Type B pancreatic cell (in vitro differentiated cells): ENCODE results near the gene CPA2. TPM values are rescaled to one million over a fixed set of nuclear protein-coding genes. Genes with fewer than 3 reads are reported as not detected.

ENCODE experiments used
- DNase-seq: peaks from one replicate; pipeline ENCODE4 v3.0.0; 2021; ENCODE audit warnings: mixed read lengths; ENCODE audit not compliant: unreplicated experiment; ENCODE audit errors: extremely low spot score
- H3K27ac Mint-ChIP-seq: 2 replicates; pipeline ENCODE4 v1.8.0; 2021; ENCODE audit warnings: mild to moderate bottlenecking, mixed read lengths
- H3K27me3 Mint-ChIP-seq: 2 replicates; pipeline ENCODE4 v1.8.0; 2021; ENCODE audit warnings: mixed read lengths
- H3K36me3 Mint-ChIP-seq: 2 replicates; pipeline ENCODE4 v1.8.0; 2021; ENCODE audit warnings: mixed read lengths
- H3K4me1 Mint-ChIP-seq: one replicate; pipeline ENCODE4 v1.8.0; 2021; ENCODE audit warnings: mixed read lengths; ENCODE audit not compliant: unreplicated experiment
- H3K4me3 Mint-ChIP-seq: 2 replicates; pipeline ENCODE4 v1.8.0; 2021; ENCODE audit warnings: mild to moderate bottlenecking, mixed read lengths
- H3K9me3 Mint-ChIP-seq: 2 replicates; pipeline ENCODE4 v1.8.0; 2021; ENCODE audit warnings: mixed read lengths
- long read RNA-seq: library from polyadenylated mRNA; unstranded; transcript quantifications from one replicate; pipeline ENCODE4 v2.0.0, GENCODE V29; 2020
- total RNA-seq: library from RNA; stranded (reverse); gene quantifications from 2 replicates; pipeline ENCODE4 v1.2.1, GENCODE V29; 2021; ENCODE audit warnings: low replicate concordance
- TF ChIP-seq, protein P1 (sequence below): fragments of 200-600 bp; sonication (generic); conservative IDR thresholded peaks from 2 replicates; pipeline ENCODE4 v1.5.0; 2021; ENCODE audit warnings: antibody characterized with exemption, mild to moderate bottlenecking

CPA2 gene
- total RNA-seq, result 16.3 and 19.8 TPM in 2 replicates
- long read RNA-seq, transcript CPA2-201 (11 exons, 1,366 nt), result major isoform, 121 of 124 reads
- long read RNA-seq, partial matches to known transcripts, result 1 of 124 reads
- long read RNA-seq, other reads (novel, unspliced or antisense), result 2 of 124 reads

DNA sequence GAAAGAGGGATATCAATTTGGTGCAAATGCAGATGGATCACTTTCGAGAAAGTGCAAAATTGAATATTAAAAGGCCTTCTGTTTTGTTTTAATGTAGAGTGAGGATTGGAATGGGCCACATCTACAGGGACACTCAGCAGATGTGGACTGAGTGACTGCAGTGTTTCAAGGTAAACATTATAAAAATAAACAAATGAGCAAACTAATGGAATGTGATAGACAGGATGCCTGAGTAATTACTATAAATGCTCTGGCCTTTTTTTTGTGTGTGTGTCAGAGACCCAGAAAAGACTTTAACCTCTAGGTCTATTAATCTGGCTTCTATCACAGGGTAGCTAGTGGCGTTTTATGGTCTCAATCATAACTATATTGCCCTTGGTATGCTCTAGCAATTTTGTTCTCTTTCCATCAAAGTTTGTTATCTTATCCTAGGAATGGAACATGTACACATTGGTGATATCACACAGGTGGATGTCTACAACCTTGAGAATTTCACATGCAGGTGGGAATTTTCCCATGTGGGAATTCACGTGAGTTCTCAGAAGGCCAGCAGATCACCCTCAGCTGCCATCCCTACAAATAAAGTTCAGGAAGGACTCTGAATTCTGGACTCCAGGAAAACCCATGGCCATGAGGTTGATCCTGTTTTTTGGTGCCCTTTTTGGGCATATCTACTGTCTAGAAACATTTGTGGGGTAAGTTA is at the start of gene CPA2:
CPA2 (plus strand) TSS at position 606 of the 703 bp plus-strand sequence; CDS start at position 625, 19 bp downstream.
- DNase-seq, result no peak
- Mint-ChIP-seq H3K27ac (no peak within 1 kb of the TSS), H3K27me3 (no peaks in the 10 kb centered on the region)

DNA sequence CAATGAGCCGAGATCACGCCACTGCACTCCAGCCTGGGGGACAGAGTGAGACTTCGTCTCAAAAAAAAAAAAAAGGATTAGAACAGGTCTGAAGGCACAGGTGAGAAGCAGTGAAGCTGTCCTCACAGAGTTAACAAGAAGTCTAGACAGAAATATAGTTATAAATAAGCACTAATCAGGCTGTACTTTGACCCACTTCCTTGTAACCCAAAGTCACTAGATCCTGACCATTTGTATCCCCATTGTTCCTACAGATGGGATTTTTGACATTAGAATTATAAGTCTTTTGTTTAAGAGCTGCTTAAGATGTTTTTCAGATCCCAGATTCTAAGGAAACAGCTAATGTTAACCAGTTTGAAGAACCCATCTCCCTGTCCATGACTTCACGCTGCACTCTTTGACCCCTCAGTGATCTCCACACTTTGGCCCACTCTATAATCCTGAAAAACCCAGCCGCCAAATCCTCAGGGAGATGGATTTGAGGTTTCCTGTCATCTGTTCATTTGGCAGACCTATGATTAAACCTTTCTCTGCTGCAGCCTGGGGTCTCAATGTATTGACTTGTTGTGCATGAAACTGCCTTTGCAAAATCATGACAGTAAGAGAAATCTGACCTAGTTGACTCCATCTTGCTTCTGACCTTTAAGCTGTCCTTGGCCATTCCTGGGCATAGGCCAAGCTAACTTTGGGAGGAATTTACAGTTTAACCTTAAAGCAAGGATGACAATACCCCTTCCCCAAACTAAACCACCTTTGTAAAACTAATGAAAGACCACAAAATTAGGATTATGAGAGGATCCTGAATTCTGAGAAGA is 47.6 kb upstream of the CPA2 start:
- Mint-ChIP-seq H3K36me3 (no peaks in the 10 kb centered on the region), H3K9me3 (peaks cover 13% of the 10 kb centered on the region), H3K4me1 (peaks cover 3% of the 10 kb centered on the region), H3K4me3 (no peak overlapping the region), H3K27ac (no peak overlapping the region), H3K27me3 (no peaks in the 10 kb centered on the region)
- TF ChIP-seq, protein P1, sequence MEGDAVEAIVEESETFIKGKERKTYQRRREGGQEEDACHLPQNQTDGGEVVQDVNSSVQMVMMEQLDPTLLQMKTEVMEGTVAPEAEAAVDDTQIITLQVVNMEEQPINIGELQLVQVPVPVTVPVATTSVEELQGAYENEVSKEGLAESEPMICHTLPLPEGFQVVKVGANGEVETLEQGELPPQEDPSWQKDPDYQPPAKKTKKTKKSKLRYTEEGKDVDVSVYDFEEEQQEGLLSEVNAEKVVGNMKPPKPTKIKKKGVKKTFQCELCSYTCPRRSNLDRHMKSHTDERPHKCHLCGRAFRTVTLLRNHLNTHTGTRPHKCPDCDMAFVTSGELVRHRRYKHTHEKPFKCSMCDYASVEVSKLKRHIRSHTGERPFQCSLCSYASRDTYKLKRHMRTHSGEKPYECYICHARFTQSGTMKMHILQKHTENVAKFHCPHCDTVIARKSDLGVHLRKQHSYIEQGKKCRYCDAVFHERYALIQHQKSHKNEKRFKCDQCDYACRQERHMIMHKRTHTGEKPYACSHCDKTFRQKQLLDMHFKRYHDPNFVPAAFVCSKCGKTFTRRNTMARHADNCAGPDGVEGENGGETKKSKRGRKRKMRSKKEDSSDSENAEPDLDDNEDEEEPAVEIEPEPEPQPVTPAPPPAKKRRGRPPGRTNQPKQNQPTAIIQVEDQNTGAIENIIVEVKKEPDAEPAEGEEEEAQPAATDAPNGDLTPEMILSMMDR, result no peak
- no peak for DNase-seq

More for the DNA sequence above, at the start of gene CPA2:
- Mint-ChIP-seq H3K36me3 (no peaks in the 10 kb centered on the region), H3K4me3 (peak within 1 kb of the TSS; percentile 13), H3K4me1 (peaks cover 64% of the 10 kb centered on the region), H3K9me3 (peaks cover 7% of the 10 kb centered on the region)
- TF ChIP-seq, protein P1, result no peak

DNA sequence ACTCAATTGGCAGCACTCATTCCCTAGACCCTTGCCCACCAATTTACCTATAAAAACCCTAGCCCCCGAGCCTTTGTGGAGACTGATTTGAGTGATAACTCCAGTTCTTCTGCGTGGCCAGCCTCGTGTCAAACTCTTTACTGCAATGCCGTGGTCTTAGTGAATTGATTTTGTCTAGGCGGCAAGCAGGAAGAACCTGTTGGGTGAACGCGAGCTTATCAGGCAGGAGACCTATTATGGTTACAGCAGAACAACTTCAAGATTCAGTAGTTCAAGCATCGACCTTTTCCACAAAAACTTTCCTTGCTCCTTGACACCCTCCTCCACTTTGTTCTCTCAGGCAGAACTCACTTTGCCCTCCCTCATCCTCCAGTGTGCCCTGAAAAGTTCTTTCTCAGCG is 46.8 kb upstream of the CPA2 start:
- DNase-seq, result no peak
- Mint-ChIP-seq H3K4me3 (no peak overlapping the region), H3K27ac (no peak overlapping the region), H3K27me3 (no peaks in the 10 kb centered on the region), H3K36me3 (no peaks in the 10 kb centered on the region), H3K4me1 (peaks cover 5% of the 10 kb centered on the region), H3K9me3 (peaks cover 16% of the 10 kb centered on the region)
- TF ChIP-seq, protein P1, result no peak

DNA sequence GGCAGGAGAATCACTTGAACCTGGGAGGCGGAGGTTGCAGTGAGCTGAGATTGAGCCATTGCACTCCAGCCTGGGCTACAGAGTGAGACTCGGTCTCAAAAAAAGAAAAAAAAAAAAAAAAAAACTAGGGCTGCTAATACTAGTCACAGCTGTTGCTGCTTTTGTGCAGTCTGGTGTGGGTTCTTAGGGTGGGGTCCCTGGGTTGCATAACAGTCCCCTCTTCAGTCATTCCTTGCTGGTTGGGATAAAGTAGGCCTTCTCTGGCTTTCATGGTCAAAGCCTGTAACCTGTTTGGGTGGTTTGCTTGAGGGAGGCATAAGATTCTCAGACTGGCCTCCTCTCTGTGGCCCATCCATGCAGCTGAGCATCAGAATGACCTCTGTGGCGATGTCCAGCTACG is 44.9 kb upstream of the CPA2 start:
- peaks cover 7% of the 10 kb centered on the region for H3K36me3 Mint-ChIP-seq
- H3K9me3 Mint-ChIP-seq, result peaks cover 21% of the 10 kb centered on the region
- H3K4me1 Mint-ChIP-seq, result peaks cover 12% of the 10 kb centered on the region
- DNase-seq, result no peak
- H3K27ac Mint-ChIP-seq, result no peak overlapping the region
- H3K4me3 Mint-ChIP-seq, result no peak overlapping the region
- no peaks in the 10 kb centered on the region for H3K27me3 Mint-ChIP-seq
- TF ChIP-seq, protein P1, result no peak

DNA sequence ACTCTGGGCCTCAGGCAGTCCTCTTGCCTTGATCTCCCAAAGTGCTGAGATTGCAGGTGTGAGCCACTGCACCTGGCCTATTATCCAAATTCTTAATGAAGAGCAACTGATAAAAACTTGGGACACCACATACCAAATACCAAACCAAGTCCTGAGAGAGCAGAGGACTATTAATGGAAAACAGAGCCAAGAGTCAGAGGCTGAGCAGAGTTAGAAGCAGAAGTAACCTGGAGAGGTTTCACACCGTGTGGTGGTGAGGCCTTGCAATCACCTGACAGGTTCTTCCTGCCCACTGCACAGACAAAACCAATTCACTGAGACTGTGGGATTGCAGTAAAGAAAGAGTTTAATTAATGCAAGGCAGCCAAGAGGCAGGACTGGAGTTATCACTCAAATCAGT is 43.0 kb upstream of the CPA2 start:
- DNase-seq, result no peak
- Mint-ChIP-seq H3K4me3 (no peak overlapping the region), H3K36me3 (peaks cover 7% of the 10 kb centered on the region), H3K27me3 (no peaks in the 10 kb centered on the region), H3K27ac (no peak overlapping the region), H3K4me1 (peaks cover 20% of the 10 kb centered on the region), H3K9me3 (peaks cover 21% of the 10 kb centered on the region)
- TF ChIP-seq, protein P1, result no peak
